Activated gamma-delta T cell (primary cell): Measurements from ENCODE around the gene RAPGEF1.
A peak's percentile ranks its signal among the peaks of the same experiment; 100 is the strongest.

ENCODE experiments used
- DNase-seq: peaks from one replicate; lab custom pipeline; 2025; lab: John Stamatoyannopoulos, UW

Gene RAPGEF1

GRCh38 chr9:131650254-131650653 lies 89.6 kb downstream of the RAPGEF1 start:
- no peak for DNase-seq

GRCh38 chr9:131649646-131650045 lies 90.2 kb downstream of the RAPGEF1 start:
- DNase-seq, result no peak

GRCh38 chr9:131645078-131645776 lies 94.6 kb downstream of the RAPGEF1 start:
- no peak for DNase-seq

- DNase-seq, result no peak
Measured at GRCh38 chr9:131642496-131643083, 97.3 kb downstream of the RAPGEF1 start.

GRCh38 chr9:131641618-131642495 lies 98.0 kb downstream of the RAPGEF1 start:
- DNase-seq, result no peak

- no peak for DNase-seq
Measured at GRCh38 chr9:131640438-131641137, 99.3 kb downstream of the RAPGEF1 start.

GRCh38 chr9:131639769-131640437 lies 100.0 kb downstream of the RAPGEF1 start:
- no peak for DNase-seq

- DNase-seq, result no peak
Measured at GRCh38 chr9:131636593-131636992, 103.3 kb downstream of the RAPGEF1 start.

- no peak for DNase-seq
Measured at GRCh38 chr9:131635892-131636291, 104.0 kb downstream of the RAPGEF1 start.

GRCh38 chr9:131635285-131635684 lies 104.6 kb downstream of the RAPGEF1 start:
- DNase-seq, result no peak

GRCh38 chr9:131633491-131634031 lies 106.3 kb downstream of the RAPGEF1 start:
- no peak for DNase-seq

- no peak for DNase-seq
Measured at GRCh38 chr9:131631306-131631705, 108.6 kb downstream of the RAPGEF1 start.

- no peak for DNase-seq
Measured at GRCh38 chr9:131630205-131630831, 109.6 kb downstream of the RAPGEF1 start.

GRCh38 chr9:131629825-131630204 lies 110.1 kb downstream of the RAPGEF1 start:
- no peak for DNase-seq

GRCh38 chr9:131629226-131629500 lies 110.7 kb downstream of the RAPGEF1 start:
- no peak for DNase-seq

- peak; percentile 34 for DNase-seq
Measured at GRCh38 chr9:131628459-131629225, 111.2 kb downstream of the RAPGEF1 start.

GRCh38 chr9:131627648-131628458 lies 112.0 kb downstream of the RAPGEF1 start:
- DNase-seq, result peak; percentile 40

- DNase-seq, result no peak
Measured at GRCh38 chr9:131627326-131627647, 112.6 kb downstream of the RAPGEF1 start.

GRCh38 chr9:131625790-131626670 lies 113.8 kb downstream of the RAPGEF1 start:
- no peak for DNase-seq
